Skeletal muscle tissue (tissue), 4 donors: ENCODE data around the gene PRSS23. TPM values are rescaled to one million over a fixed set of nuclear protein-coding genes. Genes with fewer than 3 reads are reported as not detected.
"Not testable (repeated sequence)": the region's sequence is repeated elsewhere in the genome, so short reads cannot be mapped to it uniquely, and the experiment has no call there.

ENCODE experiments used
- H3K27ac ChIP-seq: one replicate; pipeline ENCODE4 v1.7.0; 2013; ENCODE audit warnings: mild to moderate bottlenecking, low read depth, low read length, inconsistent platforms
- H3K27me3 ChIP-seq, 3 donors: one replicate each; pipeline ENCODE4 v1.7.0; 2013; ENCODE audit warnings: low read length in 3 of 3; ENCODE audit not compliant: control insufficient read depth in 3 of 3, insufficient read depth in 3 of 3
- H3K36me3 ChIP-seq, 3 donors: one replicate each; pipeline ENCODE4 v1.7.0; 2013; ENCODE audit warnings: low read length in 3 of 3; ENCODE audit not compliant: control insufficient read depth in 3 of 3, insufficient read depth in 3 of 3
- H3K4me1 ChIP-seq, 3 donors: one replicate each; pipeline ENCODE4 v1.7.0; 2013; ENCODE audit warnings: low read length in 3 of 3, mild to moderate bottlenecking in 3 of 3; ENCODE audit not compliant: control insufficient read depth in 3 of 3, insufficient read depth in 3 of 3
- H3K4me3 ChIP-seq, 3 donors: one replicate each; pipeline ENCODE4 v1.7.0; 2013; ENCODE audit warnings: low read length in 3 of 3
- H3K9ac ChIP-seq, 3 donors: one replicate each; pipeline ENCODE4 v1.7.0; 2013; ENCODE audit warnings: low read length in 3 of 3, mild to moderate bottlenecking in 3 of 3, moderate library complexity in 2 of 3, low read depth in 1 of 3
- H3K9me3 ChIP-seq, 3 donors: one replicate each; pipeline ENCODE4 v1.7.0; 2013; ENCODE audit warnings: low read length in 3 of 3; ENCODE audit not compliant: control insufficient read depth in 3 of 3
- total RNA-seq: library from RNA; depleted of rRNA; stranded (reverse); fragments of >200 nt; gene quantifications from one replicate; pipeline ENCODE4 v1.2.3, GENCODE V29; 2014
- donor health status: Osteomylitis.

PRSS23 gene
- total RNA-seq, 1 donor from 2014 or later, result 18.3 TPM

- not testable (repeated sequence) for H3K27me3 ChIP-seq, H3K27ac ChIP-seq, H3K4me3 ChIP-seq, H3K4me1 ChIP-seq, H3K9me3 ChIP-seq, H3K36me3 ChIP-seq, H3K9ac ChIP-seq
Measured at GRCh38 chr11:86844762-86845508, 44.6 kb downstream of the PRSS23 start.

GRCh38 chr11:86848132-86848531 is 47.8 kb downstream of the PRSS23 start:
- H3K27me3 ChIP-seq, result no peaks in the 10 kb centered on the region
- no peaks in the 10 kb centered on the region for H3K36me3 ChIP-seq
- H3K4me1 ChIP-seq, result no peaks in the 10 kb centered on the region
- H3K27ac ChIP-seq, result no peak overlapping the region
- no peak overlapping the region for H3K9ac ChIP-seq
- no peaks in the 10 kb centered on the region for H3K9me3 ChIP-seq
- no peak overlapping the region for H3K4me3 ChIP-seq

GRCh38 chr11:86849679-86850078 is 49.3 kb downstream of the PRSS23 start:
- Histone ChIP-seq H3K27ac (no peak overlapping the region), H3K4me1 (no peaks in the 10 kb centered on the region), H3K9me3 (no peaks in the 10 kb centered on the region), H3K4me3 (no peak overlapping the region), H3K27me3 (no peaks in the 10 kb centered on the region), H3K9ac (no peak overlapping the region), H3K36me3 (no peaks in the 10 kb centered on the region)

Other genes starting within 250 kb of the PRSS23 start
- 16.7 TPM for gene ME3, start 127.9 kb upstream of the PRSS23 start, total RNA-seq
- gene FZD4, start 154.9 kb downstream of the PRSS23 start, total RNA-seq, result 56.4 TPM
- 35.5 TPM for gene TMEM135, start 237.4 kb downstream of the PRSS23 start, total RNA-seq